K562 (cell line): ENCODE results near the gene ZNF384. TPM values are rescaled to one million over a fixed set of nuclear protein-coding genes. Genes with fewer than 3 reads are reported as not detected.

Experiments used
- ATAC-seq: fragments of 200-7000 bp; cut with Tn5 transposase; 3 replicates; pipeline ENCODE4 v1.9.1; 2020; ENCODE audit warnings: moderate library complexity
- BruUV-seq: library from RNA; stranded (reverse); fragments of 400-500 nt; replicated peaks from 2 replicates; lab custom pipeline; 2021; lab: Mats Ljungman, UMichigan
- CTCF ChIA-PET: fragments of 300-600 bp; formaldehyde crosslinking; extraction: SDS; loops from one replicate; lab custom pipeline; 2021; ENCODE audit warnings: low intra/inter-chr PET ratio; lab: Yijun Ruan, JAX
- POLR2A ChIA-PET: fragments of 300-600, 350-650 bp; sonication (Branson Sonifier 250); formaldehyde crosslinking; extraction: SDS; loops from one replicate; lab custom pipeline; 2021; ENCODE audit warnings: antibody characterized with exemption, inconsistent platforms; lab: Yijun Ruan, JAX
- DNase-seq, 4 experiments: peaks; one replicate each; pipeline versions ENCODE4 v3.0.0 to v3.0.0-alpha.2; 2011 to 2018; ENCODE audit warnings: low spot score in 3 of 4, mixed read lengths in 3 of 4; ENCODE audit errors: extremely low read depth in 1 of 4
- FAIRE-seq: peaks from 2 replicates; lab custom pipeline; 2011; peaks lifted over from hg19 to GRCh38; lab: Jason Lieb, UNC
- H2AFZ ChIP-seq: 2 replicates; pipeline ENCODE4 v1.6.0; 2011; ENCODE audit warnings: low read depth, low read length, control low read depth, inconsistent platforms
- H3K27ac ChIP-seq: fragments of 200-600 bp; 3 replicates; pipeline ENCODE4 v1.8.0; 2011; ENCODE audit warnings: low read depth, mild to moderate bottlenecking, control low read depth, inconsistent platforms, low read length, moderate library complexity, mixed read lengths; ENCODE audit errors: extremely low read depth
- H3K27me3 ChIP-seq, 2 experiments: fragments of 300-600 bp in 1 of 2; 2 replicates in 1 of 2; 3 replicates in 1 of 2; pipeline versions ENCODE4 v1.6.0 to v1.8.0; 2011; ENCODE audit warnings: inconsistent platforms in 2 of 2, low read length in 2 of 2, mild to moderate bottlenecking in 1 of 2, mixed read lengths in 1 of 2, moderate library complexity in 1 of 2; ENCODE audit not compliant: control insufficient read depth in 2 of 2, insufficient read depth in 2 of 2
- H3K36me3 ChIP-seq: fragments of 300-600 bp; 3 replicates; pipeline ENCODE4 v1.8.0; 2011; ENCODE audit warnings: mild to moderate bottlenecking, low read length, inconsistent platforms; ENCODE audit not compliant: control insufficient read depth, insufficient read depth
- H3K4me1 ChIP-seq, 2 experiments: fragments of 200-600 bp in 1 of 2; replicated peaks in 1 of 2; 2 replicates in 1 of 2; 3 replicates in 1 of 2; pipeline versions ENCODE4 v1.5.1 to v1.8.0; 2011; ENCODE audit warnings: inconsistent platforms in 2 of 2, low read length in 2 of 2, mild to moderate bottlenecking in 1 of 2, mixed read lengths in 1 of 2, moderate library complexity in 1 of 2; ENCODE audit not compliant: control insufficient read depth in 2 of 2, insufficient read depth in 2 of 2
- H3K4me2 ChIP-seq: 2 replicates; pipeline ENCODE4 v1.6.1; 2011; ENCODE audit warnings: low read length, control low read depth, inconsistent platforms, mixed read lengths; ENCODE audit not compliant: insufficient read depth
- H3K4me3 ChIP-seq: fragments of 200-600 bp; sonication (generic), shearing (Covaris generic); 2 replicates; pipeline ENCODE4 v1.5.1; 2016; ENCODE audit warnings: control low read depth, inconsistent platforms
- H3K79me2 ChIP-seq: fragments of 200-600 bp; 3 replicates; pipeline ENCODE4 v1.8.0; 2011; ENCODE audit warnings: low read length, inconsistent platforms; ENCODE audit not compliant: control insufficient read depth, insufficient read depth
- H3K9ac ChIP-seq, 2 experiments: 2 replicates each; pipeline versions ENCODE4 v1.6.0 to v1.6.1; 2011; ENCODE audit warnings: low read depth in 2 of 2, low read length in 2 of 2, control low read depth in 1 of 2, inconsistent platforms in 1 of 2, mild to moderate bottlenecking in 1 of 2, mixed read lengths in 1 of 2; ENCODE audit not compliant: insufficient read depth in 1 of 2
- H3K9me1 ChIP-seq: one replicate; pipeline ENCODE4 v1.6.0; 2011; ENCODE audit warnings: inconsistent platforms, mild to moderate bottlenecking, low read length, moderate library complexity; ENCODE audit not compliant: control insufficient read depth, insufficient read depth
- H3K9me3 ChIP-seq: replicated peaks from 2 replicates; pipeline ENCODE4 v1.5.1; 2011; ENCODE audit warnings: low read depth, low read length, inconsistent platforms; ENCODE audit not compliant: control insufficient read depth, insufficient read depth
- H4K20me1 ChIP-seq: replicated peaks from 2 replicates; pipeline ENCODE4 v1.6.1; 2011; ENCODE audit warnings: low read length, inconsistent platforms, mixed read lengths; ENCODE audit not compliant: control insufficient read depth, insufficient read depth
- CREB1 ChIP-seq, 2 experiments: sonication (generic) in 1 of 2; formaldehyde crosslinking in 1 of 2; IDR thresholded peaks; 2 replicates each; pipeline versions ENCODE4 v1.6.1 to v1.8.0; 2012 to 2022; ENCODE audit warnings: inconsistent platforms in 1 of 2, mild to moderate bottlenecking in 1 of 2, missing genetic modification reagents in 1 of 2, moderate library complexity in 1 of 2
- FOS ChIP-seq: IDR thresholded peaks from 3 replicates; pipeline ENCODE4 v1.6.1; 2011; ENCODE audit not compliant: insufficient read length; ENCODE audit errors: extremely low read depth
- HBP1 ChIP-seq: fragments of 450-650 bp; formaldehyde crosslinking; IDR thresholded peaks from 2 replicates; pipeline ENCODE4 v1.4.0; 2022; ENCODE audit warnings: missing genetic modification characterization
- KDM1A ChIP-seq, 2 experiments: fragments of 450-650 bp; IDR thresholded peaks; 2 replicates each; pipeline ENCODE4 v1.6.1; 2016; ENCODE audit warnings: mild to moderate bottlenecking in 2 of 2
- MAX ChIP-seq: sonication (generic); formaldehyde crosslinking; IDR thresholded peaks from 2 replicates; pipeline ENCODE4 v1.9.0; 2022; ENCODE audit warnings: mild to moderate bottlenecking, missing genetic modification reagents
- MTA2 ChIP-seq: fragments of 450-650 bp; IDR thresholded peaks from 2 replicates; pipeline ENCODE4 v1.6.1; 2016; ENCODE audit warnings: low read depth
- MXI1 ChIP-seq: IDR thresholded peaks from 2 replicates; pipeline ENCODE4 v1.6.1; 2011; ENCODE audit warnings: low read depth, mild to moderate bottlenecking, improper control_type of control experiment, low read length
- MYBL2 ChIP-seq, 2 experiments: fragments of 450-650 bp in 1 of 2; sonication (generic) in 1 of 2; formaldehyde crosslinking in 1 of 2; IDR thresholded peaks; 2 replicates each; pipeline versions ENCODE4 v1.6.1 to v1.8.1; 2017 to 2022; ENCODE audit warnings: borderline replicate concordance in 1 of 2, inconsistent platforms in 1 of 2, low read depth in 1 of 2, mild to moderate bottlenecking in 1 of 2, missing genetic modification reagents in 1 of 2, moderate library complexity in 1 of 2
- POLR2G ChIP-seq: fragments of 200-400 bp; formaldehyde crosslinking; IDR thresholded peaks from 2 replicates; pipeline ENCODE4 v1.6.1; 2017; ENCODE audit warnings: low read depth, mild to moderate bottlenecking, antibody characterized with exemption, low read length, moderate library complexity
- RBM15 ChIP-seq: fragments of 200-400 bp; formaldehyde crosslinking; IDR thresholded peaks from 2 replicates; pipeline ENCODE4 v1.6.1; 2018; ENCODE audit warnings: mild to moderate bottlenecking, low read length, moderate library complexity; ENCODE audit not compliant: insufficient read depth
- TBP ChIP-seq: optimal IDR thresholded peaks from 2 replicates; pipeline ENCODE3; 2011; ENCODE audit warnings: low read depth, low read length, improper control_type of control experiment
- ZNF184 ChIP-seq: sonication (generic); formaldehyde crosslinking; IDR thresholded peaks from 2 replicates; pipeline ENCODE4 v1.5.0; 2020; ENCODE audit warnings: missing genetic modification reagents
- ZNF586 ChIP-seq: fragments of 450-650 bp; formaldehyde crosslinking; conservative IDR thresholded peaks from 2 replicates; pipeline ENCODE4 v1.4.0; 2020; ENCODE audit warnings: mild to moderate bottlenecking, moderate library complexity
- WGBS: fragments of 100-300 bp; shearing (Covaris generic); methylation state at CpG from one replicate; pipeline ENCODE4 v1.1.6; 2016; ENCODE audit warnings: low coverage, mixed read lengths; ENCODE audit not compliant: insufficient coverage; ENCODE audit errors: missing lambda C conversion rate; 5-methylcytosine and 5-hydroxymethylcytosine counted together
- in situ Hi-C: fragments of 300-500 bp; cut with MboI; formaldehyde crosslinking; loops from 4 replicates; pipeline ENCODE4 v1.15.0; 2018; ENCODE audit warnings: inconsistent platforms, mixed read lengths
- intact Hi-C: fragments of 100-400 bp; cut with micrococcal nuclease; formaldehyde crosslinking; loops from 2 replicates; pipeline ENCODE4 v1.14.2; 2022
- polyA plus RNA-seq, 8 experiments: library from polyadenylated mRNA; depleted of rRNA in 4 of 8; stranded (reverse) in 5 of 8; unstranded in 3 of 8; fragments of >200 nt; fragmentation: Nextera tagmentation in 2 of 8; fragmentation: Illumina TruSeq in 1 of 8; extraction: Ambion mirVana in 2 of 8; extraction: Trizol in 1 of 8; gene quantifications; 2 replicates each; pipeline versions ENCODE4 v1.2.1 to v1.2.3, GENCODE V29; 2011 to 2014; ENCODE audit warnings: inconsistent platforms in 1 of 8, missing spikeins in 1 of 8
- total RNA-seq, 7 experiments: library from RNA; depleted of rRNA in 6 of 7; stranded (reverse); fragments of >200 nt in 6 of 7; fragmentation: Illumina TruSeq in 2 of 7; extraction: Trizol in 2 of 7; gene quantifications; 2 replicates each; pipeline versions ENCODE4 v1.2.1 to v1.2.3, GENCODE V29; 2011 to 2021; ENCODE audit warnings: low replicate concordance in 1 of 7

Gene ZNF384
- total and polyA plus RNA-seq, 9 of the 15 experiments (the other 6 are each of a cell fraction or from before 2014, with no cell fraction given) = 0.36 to 64.8 (median 21.3) TPM

GRCh38 chr12:6664902-6665301, 24.3 kb downstream of the ZNF384 start:
- no TSS peak for BruUV-seq
- H3K9ac ChIP-seq = no peak overlapping the region
- POLR2A ChIA-PET = interaction anchor here (0.5 to 0.7 kb wide), 3 partner anchors 16 to 185 kb away, joined by 3 read pairs; no protein-coding TSS in a partner anchor
- FAIRE-seq (no peak), DNase-seq (no peak), ATAC-seq (no peak)
- no peaks in the 10 kb centered on the region for H4K20me1 ChIP-seq
- WGBS = 100% methylated on average over 1 of the region's 2 CpGs
- H2AFZ ChIP-seq = no peak overlapping the region
- CTCF ChIA-PET = no interaction called here
- H3K36me3 ChIP-seq = peaks cover 35% of the 10 kb centered on the region; the same call in 2 of the 3 replicates
- intact Hi-C loops = no loop called here
- TF ChIP-seq POLR2G = no peak
- TF ChIP-seq RBM15 = no peak
- TF ChIP-seq ZNF586 (CRISPR knock-in tag) = no peak
- no peak for TF ChIP-seq MAX (CRISPR knock-in tag)
- TF ChIP-seq MTA2 = no peak
- TF ChIP-seq HBP1 = no peak
- TF ChIP-seq FOS = no peak
- no peak for TF ChIP-seq MYBL2 (IDR thresholded peaks at IDR 0.05; ENCODE audit: low read depth)
- TF ChIP-seq MYBL2 (CRISPR knock-in tag; IDR thresholded peaks at IDR 0.05; ENCODE audit: borderline replicate concordance) = no peak
- no peak for TF ChIP-seq ZNF184 (CRISPR knock-in tag)
- TF ChIP-seq MXI1 = no peak
- no peak for TF ChIP-seq KDM1A (IDR thresholded peaks at IDR 0.05)
- TF ChIP-seq TBP = no peak
- TF ChIP-seq CREB1 (IDR thresholded peaks at IDR 0.05) = no peak
- TF ChIP-seq CREB1 (CRISPR knock-in tag; IDR thresholded peaks at IDR 0.05) = no peak
- no peak overlapping the region for H3K4me2 ChIP-seq
- peaks cover 0 to 12% of the 10 kb centered on the region in 2 experiments; a peak in 2 of 5 replicates for H3K4me1 ChIP-seq
- H3K9me3 ChIP-seq = no peaks in the 10 kb centered on the region
- H3K9me1 ChIP-seq = no peaks in the 10 kb centered on the region
- H3K27me3 ChIP-seq = no peaks in the 10 kb centered on the region
- in situ Hi-C loops = no loop called here
- no peak overlapping the region; the same call in 2 of the 3 replicates for H3K27ac ChIP-seq
- no peak overlapping the region for H3K4me3 ChIP-seq
- H3K79me2 ChIP-seq = peaks cover 11% of the 10 kb centered on the region
